HepG2 (cell line): ENCODE data around the gene ESPNL. TPM values are rescaled to one million over a fixed set of nuclear protein-coding genes. Genes with fewer than 3 reads are reported as not detected.

Source experiments
- ADNP ChIP-seq: sonication (generic); formaldehyde crosslinking; IDR thresholded peaks from 2 replicates; pipeline ENCODE4 v1.4.0; 2020; ENCODE audit warnings: missing genetic modification reagents
- AGO1 ChIP-seq: fragments of 200-400 bp; formaldehyde crosslinking; IDR thresholded peaks from 2 replicates; pipeline ENCODE4 v1.6.1; 2017; ENCODE audit warnings: mild to moderate bottlenecking, low read depth, low read length, moderate library complexity; ENCODE audit not compliant: poor library complexity, severe bottlenecking
- CERS6 ChIP-seq: sonication (generic); formaldehyde crosslinking; IDR thresholded peaks from 2 replicates; pipeline ENCODE4 v1.5.0; 2020; ENCODE audit warnings: missing genetic modification reagents
- DR1 ChIP-seq: sonication (generic); formaldehyde crosslinking; IDR thresholded peaks from 2 replicates; pipeline ENCODE4 v1.8.0; 2021; ENCODE audit warnings: mild to moderate bottlenecking, missing genetic modification reagents, inconsistent platforms
- FIP1L1 ChIP-seq: fragments of 200-400 bp; formaldehyde crosslinking; IDR thresholded peaks from 2 replicates; pipeline ENCODE4 v1.6.1; 2018; ENCODE audit warnings: low read depth, mild to moderate bottlenecking, low read length, moderate library complexity, borderline replicate concordance; ENCODE audit not compliant: insufficient read depth
- GATAD2A ChIP-seq: IDR thresholded peaks from 2 replicates; pipeline ENCODE4 v1.6.1; 2016
- LCORL ChIP-seq, 2 experiments: fragments of 450-650 bp in 1 of 2; sonication (generic) in 1 of 2; formaldehyde crosslinking in 1 of 2; IDR thresholded peaks; 2 replicates each; pipeline versions ENCODE4 v1.5.0 to v1.6.1; 2017 to 2020; ENCODE audit warnings: antibody characterized with exemption in 1 of 2, missing genetic modification reagents in 1 of 2
- MTA3 ChIP-seq: sonication (generic); formaldehyde crosslinking; IDR thresholded peaks from 2 replicates; pipeline ENCODE4 v1.4.0; 2020; ENCODE audit warnings: missing genetic modification reagents
- RERE ChIP-seq: IDR thresholded peaks from 2 replicates; pipeline ENCODE4 v1.6.1; 2016; ENCODE audit warnings: low read depth, missing genetic modification reagents, missing compliant biosample characterization
- RXRA ChIP-seq: sonication (generic); formaldehyde crosslinking; IDR thresholded peaks from 2 replicates; pipeline ENCODE4 v1.5.1; 2020; ENCODE audit warnings: missing genetic modification reagents
- SAP130 ChIP-seq: IDR thresholded peaks from 2 replicates; pipeline ENCODE4 v1.6.1; 2016; ENCODE audit warnings: low read depth
- TBX3 ChIP-seq: fragments of 450-650 bp; IDR thresholded peaks from 2 replicates; pipeline ENCODE4 v1.6.1; 2017; ENCODE audit warnings: antibody characterized with exemption, mild to moderate bottlenecking, inconsistent platforms, borderline replicate concordance
- TFE3 ChIP-seq: IDR thresholded peaks from 2 replicates; pipeline ENCODE4 v1.6.1; 2016
- UBTF ChIP-seq: sonication (generic); formaldehyde crosslinking; IDR thresholded peaks from 2 replicates; pipeline ENCODE4 v1.4.0; 2020; ENCODE audit warnings: mild to moderate bottlenecking, missing genetic modification reagents
- ZBTB8A ChIP-seq: sonication (generic); formaldehyde crosslinking; IDR thresholded peaks from 2 replicates; pipeline ENCODE4 v1.4.0; 2020; ENCODE audit warnings: mild to moderate bottlenecking, low read depth, missing genetic modification reagents, borderline replicate concordance
- ZKSCAN8 ChIP-seq: IDR thresholded peaks from 2 replicates; pipeline ENCODE4 v1.6.1; 2016; ENCODE audit warnings: borderline replicate concordance, missing genetic modification reagents, missing compliant biosample characterization
- ZNF101 ChIP-seq: sonication (generic); formaldehyde crosslinking; IDR thresholded peaks from 2 replicates; pipeline ENCODE4 v1.4.0; 2020; ENCODE audit warnings: mild to moderate bottlenecking, low read depth, missing genetic modification reagents, borderline replicate concordance
- ZNF24 ChIP-seq: fragments of 450-650 bp; IDR thresholded peaks from 2 replicates; pipeline ENCODE4 v1.6.1; 2017; ENCODE audit warnings: antibody characterized with exemption, mild to moderate bottlenecking
- ZNF3 ChIP-seq: IDR thresholded peaks from 2 replicates; pipeline ENCODE4 v1.7.0; 2017; ENCODE audit warnings: inconsistent platforms
- ZNF788 ChIP-seq: sonication (generic); formaldehyde crosslinking; IDR thresholded peaks from 2 replicates; pipeline ENCODE4 v1.5.0; 2020; ENCODE audit warnings: mild to moderate bottlenecking, missing genetic modification reagents, borderline replicate concordance
- ZSCAN30 ChIP-seq: sonication (generic); formaldehyde crosslinking; IDR thresholded peaks from 2 replicates; pipeline ENCODE4 v1.5.0; 2020; ENCODE audit warnings: mild to moderate bottlenecking, missing genetic modification reagents
- polyA plus RNA-seq, 8 experiments: library from polyadenylated mRNA; depleted of rRNA in 3 of 8; stranded (reverse) in 7 of 8; unstranded in 1 of 8; fragments of >200 nt; fragmentation: Illumina TruSeq in 4 of 8; extraction: Trizol in 4 of 8; gene quantifications; 2 replicates each; pipeline versions ENCODE4 v1.2.1 to v1.2.3, GENCODE V29; 2011 to 2016; ENCODE audit warnings: low read depth in 4 of 8, missing spikeins in 1 of 8, mixed read lengths in 1 of 8; ENCODE audit not compliant: insufficient read depth in 1 of 8
- total RNA-seq, 5 experiments: library from RNA; depleted of rRNA; stranded (reverse); fragments of >200 nt; fragmentation: Illumina TruSeq; extraction: Trizol; gene quantifications; 2 replicates each; pipeline ENCODE4 v1.2.3, GENCODE V29; 2016; ENCODE audit warnings: low read depth in 1 of 5

Gene ESPNL
- total and polyA plus RNA-seq, 2 of the 13 experiments (the other 11 are each of a cell fraction or from before 2014, with no cell fraction given): 0.45 to 0.80 TPM

- TF ChIP-seq ZSCAN30 (CRISPR knock-in tag) (no peak), MTA3 (CRISPR knock-in tag) (no peak), TBX3 (peak; percentile 87; the same call in 1 of the 2 replicates), ZNF101 (CRISPR knock-in tag) (no peak), DR1 (CRISPR knock-in tag) (no peak), SAP130 (CRISPR knock-in tag) (peak; percentile 91), ZNF3 (CRISPR knock-in tag) (peak; percentile 75; the same call in 1 of the 2 replicates), ZNF788 (CRISPR knock-in tag) (no peak), ADNP (no peak), AGO1 (no peak), ZNF24 (peak; percentile 64; the same call in 1 of the 2 replicates), ZKSCAN8 (CRISPR knock-in tag) (peak; percentile 97), RERE (CRISPR knock-in tag) (peak; percentile 97), FIP1L1 (no peak), UBTF (CRISPR knock-in tag) (0 out of 2 replicates have a peak, but pooled peaks have one; percentile 17), TFE3 (CRISPR knock-in tag) (peak; percentile 80), ZBTB8A (CRISPR knock-in tag) (no peak), RXRA (CRISPR knock-in tag) (no peak), LCORL (IDR thresholded peaks at IDR 0.05) (peak; percentile 51; the same call in 1 of the 2 replicates), LCORL (CRISPR knock-in tag; IDR thresholded peaks at IDR 0.05) (peak; percentile 84), GATAD2A (CRISPR knock-in tag) (peak; percentile 99), CERS6 (CRISPR knock-in tag) (no peak)
Observed at GRCh38 chr2:238079874-238080327, 20.2 kb upstream of the ESPNL start (continued).
